VCaP (cell line): ENCODE measurements around the gene CCDC197.

ENCODE experiments used
- H3K27ac ChIP-seq: fragments of 450-650 bp; 2 replicates; pipeline ENCODE4 v1.5.1; 2017
- CTCF ChIP-seq: fragments of 450-650 bp; conservative IDR thresholded peaks from 2 replicates; pipeline ENCODE4 v1.5.1; 2017; ENCODE audit warnings: mild to moderate bottlenecking, moderate library complexity

The CCDC197 gene

DNA sequence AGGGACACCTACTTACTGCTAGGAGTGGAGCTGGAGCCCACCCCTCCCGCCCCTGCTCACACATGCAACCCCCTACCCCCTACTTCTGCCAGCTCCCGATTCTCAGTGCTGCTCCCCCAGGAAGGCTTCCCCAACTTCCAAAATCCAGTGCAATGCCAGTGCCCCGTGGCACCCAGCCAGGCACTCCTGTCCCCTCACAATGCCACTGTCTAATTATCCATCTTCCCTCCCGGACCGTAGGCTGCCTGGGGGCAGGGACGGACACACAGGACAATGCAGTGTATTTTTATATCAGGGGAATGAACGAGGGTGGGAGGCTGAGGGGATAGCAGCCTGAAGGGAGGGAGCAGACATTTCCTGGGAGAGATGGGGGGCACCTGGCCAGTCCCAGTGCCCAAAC lies 41.4 kb downstream of the CCDC197 start:
- no peak overlapping the region for H3K27ac ChIP-seq
- TF ChIP-seq CTCF, result no peak

DNA sequence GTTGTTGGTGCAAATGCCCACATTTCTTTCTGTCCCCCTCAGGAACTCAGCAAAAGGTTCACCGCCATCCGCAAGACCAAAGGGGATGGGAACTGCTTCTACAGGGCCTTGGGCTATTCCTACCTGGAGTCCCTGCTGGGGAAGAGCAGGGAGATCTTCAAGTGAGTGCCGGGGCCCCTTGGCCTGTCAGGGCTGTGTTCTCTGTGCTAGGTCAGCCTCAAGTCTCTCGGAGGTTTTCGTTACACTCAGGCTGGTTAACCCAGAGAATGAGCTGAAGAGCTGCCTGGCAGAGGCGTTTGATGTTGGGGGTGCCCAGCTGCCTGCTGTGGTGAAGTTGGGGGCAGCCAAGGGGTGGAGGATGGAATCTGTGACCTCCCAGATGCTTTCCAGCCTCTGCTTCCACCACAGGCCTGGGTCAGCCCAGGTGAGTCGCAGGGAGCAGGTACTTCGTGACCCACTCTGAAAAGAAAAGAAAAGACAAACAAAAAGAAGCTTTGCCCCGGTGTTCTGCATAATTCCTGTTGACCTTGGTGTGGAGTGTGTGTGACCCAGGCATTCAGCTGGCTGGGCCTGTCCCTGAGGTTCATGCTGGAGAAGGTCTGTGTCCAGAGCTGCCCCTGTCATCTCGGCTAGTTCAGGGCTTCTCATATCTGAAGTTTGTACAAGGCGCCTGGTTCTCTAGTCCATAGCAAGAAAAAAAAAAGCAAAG lies 42.0 kb downstream of the CCDC197 start:
- no peak for TF ChIP-seq CTCF
- H3K27ac ChIP-seq, result no peak overlapping the region

GRCh38 chr14:94040247-94040646 lies 43.1 kb downstream of the CCDC197 start:
- no peak for TF ChIP-seq CTCF
- no peak overlapping the region for H3K27ac ChIP-seq

DNA sequence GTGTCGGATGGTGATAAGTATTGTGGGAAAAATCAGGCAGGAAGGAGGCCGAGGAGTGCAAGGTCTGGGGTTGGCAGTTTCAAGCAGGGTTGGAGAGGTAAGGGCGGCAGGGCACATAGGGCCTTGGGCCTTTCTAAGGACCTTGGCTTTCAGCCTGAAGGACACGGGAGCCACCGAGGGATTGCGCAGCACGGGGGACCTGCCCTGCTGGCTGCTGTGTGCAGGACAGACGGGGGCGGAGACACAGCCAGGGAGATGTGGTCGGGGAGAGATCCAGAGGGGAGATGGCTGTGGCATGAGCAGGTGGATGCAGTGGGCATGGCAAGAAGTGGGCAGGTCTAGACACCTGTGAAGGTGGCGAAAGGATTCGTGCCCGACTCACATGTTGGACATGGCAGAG lies 43.7 kb downstream of the CCDC197 start:
- TF ChIP-seq CTCF, result no peak
- no peak overlapping the region for H3K27ac ChIP-seq

- H3K27ac ChIP-seq, result no peak overlapping the region
- TF ChIP-seq CTCF, result no peak
These were observed 44.6 kb downstream of the CCDC197 start for GRCh38 chr14:94041551-94042346.

GRCh38 chr14:94042433-94043091 lies 45.5 kb downstream of the CCDC197 start:
- no peak for TF ChIP-seq CTCF
- no peak overlapping the region for H3K27ac ChIP-seq

DNA sequence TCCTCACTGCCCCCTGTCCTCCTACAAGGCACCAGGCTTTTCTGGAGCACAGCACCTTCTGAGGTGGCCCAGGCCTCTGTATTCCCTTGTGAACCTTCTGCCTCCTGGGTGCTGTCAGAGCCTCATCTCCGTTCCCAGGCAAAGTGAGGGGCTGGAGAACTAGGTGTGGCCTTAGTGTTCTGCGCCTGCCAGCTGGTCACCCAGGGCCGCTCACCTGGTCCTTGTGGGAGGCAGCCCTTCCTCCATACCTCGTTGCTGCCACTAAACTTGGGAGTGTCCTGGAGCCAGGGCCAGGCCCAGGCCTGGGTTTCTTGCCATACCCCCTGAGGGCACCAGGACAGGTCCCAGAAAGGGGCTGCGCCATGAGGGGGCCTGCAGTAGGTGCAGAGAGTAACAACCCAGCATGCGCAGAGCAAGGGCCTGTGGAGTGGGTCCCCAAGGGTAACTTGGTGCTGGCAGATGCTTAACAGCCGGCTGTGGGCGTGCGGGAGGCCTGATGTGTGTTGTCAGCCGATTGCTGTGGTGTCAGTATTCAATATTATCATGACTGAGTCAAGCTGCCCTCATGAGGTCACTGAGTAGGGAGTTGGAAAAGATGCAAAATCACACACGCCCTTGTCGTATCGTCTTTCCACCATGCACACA lies 46.1 kb downstream of the CCDC197 start:
- no peak overlapping the region for H3K27ac ChIP-seq
- TF ChIP-seq CTCF, result no peak
